22Rv1 (cell line): Measurements from ENCODE around the gene RND2.

Experiments used
- CTCF ChIP-seq: fragments of 450-650 bp; IDR thresholded peaks from 2 replicates; pipeline ENCODE4 v1.5.1; 2017; ENCODE audit warnings: mild to moderate bottlenecking
- ZFX ChIP-seq: fragments of 450-650 bp; IDR thresholded peaks from 2 replicates; pipeline ENCODE4 v1.6.1; 2017; ENCODE audit warnings: antibody characterized with exemption, borderline replicate concordance

GRCh38 chr17:43039646-43040045 lies 14.6 kb downstream of the RND2 start:
- TF ChIP-seq CTCF = no peak
- no peak for TF ChIP-seq ZFX
